ENCODE measurements around the gene AHRR.

DNA sequence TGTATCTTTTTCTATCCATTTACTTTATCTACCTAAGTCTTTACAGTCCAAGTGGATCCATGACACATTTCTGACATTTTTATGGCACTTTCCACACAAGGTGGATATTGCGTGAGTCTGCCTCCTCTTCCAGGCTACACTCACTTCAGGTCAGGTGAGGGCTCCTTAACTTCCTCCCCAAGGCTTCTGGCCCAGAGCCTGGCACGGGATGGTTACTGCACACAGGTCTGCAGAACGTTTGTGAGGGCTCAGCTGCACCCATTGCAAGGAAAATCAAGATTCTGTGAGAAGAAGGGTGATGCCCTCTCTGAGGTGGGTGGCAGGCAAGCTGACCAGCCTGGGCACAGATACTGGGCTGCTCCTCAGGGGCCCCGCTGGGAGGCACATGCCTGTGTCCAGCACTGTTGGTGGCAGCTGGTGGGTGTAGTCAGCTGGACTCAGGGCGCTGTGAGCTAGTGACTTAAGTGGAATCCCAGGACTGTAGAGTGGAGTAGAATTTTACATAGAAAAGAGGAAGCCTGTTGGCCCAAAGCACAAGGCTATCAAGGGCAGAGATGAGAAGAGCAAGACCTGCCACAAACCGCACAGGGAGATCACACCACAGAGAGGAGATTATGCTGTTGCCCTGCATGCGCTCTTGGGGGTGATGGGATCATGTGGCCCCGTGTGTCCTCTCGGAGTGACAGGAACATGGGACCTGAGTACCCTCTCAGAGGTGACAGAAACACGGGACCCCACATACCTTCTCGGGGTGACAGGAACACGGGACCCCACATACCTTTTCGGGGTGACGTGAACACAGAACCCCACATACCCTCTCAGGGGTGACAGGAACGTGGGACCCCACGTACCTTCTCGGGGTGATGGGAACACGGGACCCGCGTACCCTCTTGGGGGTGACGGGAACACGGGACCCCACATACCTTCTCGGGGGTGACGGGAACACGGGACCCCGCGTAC lies 21.3 kb downstream of the AHRR start:
- no peak for TF ChIP-seq CTCF (IDR thresholded peaks at IDR 0.05)
- TF ChIP-seq POLR2A (IDR thresholded peaks at IDR 0.05) = no peak
